ENCODE results near the gene FLRT2.
A peak's percentile ranks its signal among the peaks of the same experiment; 100 is the strongest.

Gene FLRT2

DNA sequence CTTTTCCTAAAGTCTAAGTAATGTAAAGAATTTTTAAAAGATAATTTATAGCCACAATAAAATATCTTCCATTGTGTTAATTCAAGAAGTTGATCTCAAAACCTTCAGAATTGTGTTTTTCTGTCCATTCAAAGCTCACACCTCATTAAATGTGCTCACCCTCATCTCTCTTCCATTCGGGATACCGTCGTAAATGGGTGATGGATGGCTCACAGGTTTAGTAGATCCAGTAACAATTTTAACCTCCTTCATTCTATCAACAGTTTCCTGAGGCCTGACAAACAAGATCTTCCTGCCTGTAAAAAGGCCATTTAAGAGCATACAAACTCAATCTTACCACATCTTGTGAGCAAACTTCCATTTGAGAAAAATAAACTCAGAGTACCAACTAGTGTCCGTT, 9.4 kb upstream of the FLRT2 start:
- no peak overlapping the region for H3K27ac ChIP-seq
- no peak for TF ChIP-seq CTCF (conservative IDR thresholded peaks at IDR 0.05)
- TF ChIP-seq ZFX (IDR thresholded peaks at IDR 0.05) = no peak

DNA sequence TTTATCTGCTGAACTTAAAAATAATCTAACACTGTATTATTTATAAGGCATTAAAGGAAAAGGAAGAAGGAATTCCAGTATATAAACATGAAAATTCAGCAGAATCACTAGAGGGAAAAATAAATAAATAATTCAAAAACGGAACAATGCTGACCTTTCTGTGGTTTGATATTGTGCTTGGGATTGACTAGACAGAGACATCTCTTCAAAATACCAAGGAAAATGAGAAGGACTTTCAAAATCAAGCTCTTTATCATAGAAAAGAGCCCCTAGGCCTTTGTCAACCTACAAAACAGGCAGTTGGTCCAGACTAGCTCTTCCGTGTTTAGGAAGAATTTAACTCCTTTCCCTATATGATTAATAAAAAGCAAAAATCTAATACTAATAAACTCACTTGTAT, 6.3 kb upstream of the FLRT2 start:
- no peak for TF ChIP-seq ZFX (IDR thresholded peaks at IDR 0.05)
- no peak for TF ChIP-seq CTCF (conservative IDR thresholded peaks at IDR 0.05)
- H3K27ac ChIP-seq = no peak overlapping the region

GRCh38 chr14:85527006-85527405, 2.9 kb upstream of the FLRT2 start:
- H3K27ac ChIP-seq = no peak overlapping the region
- TF ChIP-seq ZFX (IDR thresholded peaks at IDR 0.05) (no peak), CTCF (conservative IDR thresholded peaks at IDR 0.05) (no peak)

GRCh38 chr14:85527445-85528035, 2.4 kb upstream of the FLRT2 start:
- TF ChIP-seq ZFX (IDR thresholded peaks at IDR 0.05) (no peak), CTCF (conservative IDR thresholded peaks at IDR 0.05) (no peak)
- no peak overlapping the region for H3K27ac ChIP-seq

GRCh38 chr14:85528080-85528896, 1.7 kb upstream of the FLRT2 start:
- H3K27ac ChIP-seq = no peak overlapping the region
- TF ChIP-seq CTCF (conservative IDR thresholded peaks at IDR 0.05) = peak; percentile 74
- TF ChIP-seq ZFX (IDR thresholded peaks at IDR 0.05) = no peak

DNA sequence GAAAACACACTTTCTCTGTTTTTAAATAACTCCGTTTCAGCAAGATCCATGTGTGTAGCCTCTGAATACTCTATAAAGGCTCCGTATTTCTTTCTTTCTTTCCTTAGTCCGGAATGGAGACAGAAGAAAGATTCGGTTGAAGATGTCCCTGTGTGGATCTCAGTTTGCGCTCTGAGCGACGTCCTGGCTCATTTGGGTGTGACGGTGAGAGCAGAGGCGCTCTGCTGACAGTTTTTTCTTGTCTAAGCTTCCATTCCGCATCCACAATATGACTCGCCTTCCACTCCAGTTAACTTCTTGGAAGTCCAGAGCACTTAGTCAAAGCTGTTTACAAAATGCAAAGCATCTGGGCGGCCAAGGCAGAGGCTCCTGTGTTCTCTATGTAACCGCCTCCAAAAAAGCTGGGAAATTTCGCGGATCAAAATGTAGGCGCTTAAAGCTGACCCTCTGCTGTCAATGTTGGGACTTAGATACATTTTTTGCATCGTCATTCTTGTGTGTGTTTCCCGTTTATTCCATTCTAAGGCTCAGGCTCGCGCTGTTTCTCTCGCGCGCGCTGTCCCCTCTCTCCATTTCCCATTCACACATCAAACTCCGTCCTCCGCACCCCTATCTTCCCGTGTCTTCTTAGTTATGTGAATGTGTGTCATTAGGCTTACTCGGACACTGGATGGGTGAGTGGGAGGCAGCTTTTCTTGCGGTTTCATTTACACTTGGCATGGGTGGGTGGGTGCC, 880 bp upstream of the FLRT2 start:
- no peak overlapping the region for H3K27ac ChIP-seq
- TF ChIP-seq CTCF (conservative IDR thresholded peaks at IDR 0.05) (peak; percentile 41), ZFX (IDR thresholded peaks at IDR 0.05) (no peak)

- no peak for TF ChIP-seq CTCF (conservative IDR thresholded peaks at IDR 0.05)
- no peak overlapping the region for H3K27ac ChIP-seq
These were observed 682 bp downstream of the FLRT2 start for GRCh38 chr14:85530626-85531025.

Measured in C4-2B (cell line).